Astrocyte (in vitro differentiated cells and primary cell): ENCODE data around the gene PCED1B. TPM values are rescaled to one million over a fixed set of nuclear protein-coding genes. Genes with fewer than 3 reads are reported as not detected.

Source experiments
- DNase-seq: peaks from one replicate; pipeline ENCODE4 v3.0.0-alpha.2; 2010; ENCODE audit warnings: low read depth
- FAIRE-seq: peaks from 2 replicates; lab custom pipeline; 2011; peaks lifted over from hg19 to GRCh38; lab: Jason Lieb, UNC
- H2AFZ ChIP-seq: 2 replicates; pipeline ENCODE4 v1.6.0; 2012; ENCODE audit warnings: low read depth, low read length, inconsistent platforms
- H3K27ac ChIP-seq: 2 replicates; pipeline ENCODE4 v1.5.1; 2011; ENCODE audit warnings: low read depth, low read length, inconsistent platforms
- H3K27me3 ChIP-seq: 2 replicates; pipeline ENCODE4 v1.6.0; 2011; ENCODE audit warnings: low read length, inconsistent platforms; ENCODE audit not compliant: insufficient read depth
- H3K36me3 ChIP-seq: 2 replicates; pipeline ENCODE4 v1.5.1; 2011; ENCODE audit warnings: low read length, inconsistent platforms; ENCODE audit not compliant: insufficient read depth
- H3K4me1 ChIP-seq: 2 replicates; pipeline ENCODE4 v1.5.1; 2011; ENCODE audit warnings: low read length, inconsistent platforms; ENCODE audit not compliant: insufficient read depth
- H3K4me2 ChIP-seq: 2 replicates; pipeline ENCODE4 v1.6.0; 2012; ENCODE audit warnings: low read length, inconsistent platforms
- H3K4me3 ChIP-seq: 2 replicates; pipeline ENCODE4 v1.5.1; 2011; ENCODE audit warnings: low read depth, mild to moderate bottlenecking, low read length, inconsistent platforms; ENCODE audit not compliant: insufficient read depth
- H3K79me2 ChIP-seq: 2 replicates; pipeline ENCODE4 v1.6.0; 2012; ENCODE audit warnings: mild to moderate bottlenecking, low read length, inconsistent platforms; ENCODE audit not compliant: insufficient read depth
- H3K9ac ChIP-seq: 2 replicates; pipeline ENCODE4 v1.6.0; 2012; ENCODE audit warnings: mild to moderate bottlenecking, low read length, inconsistent platforms
- H3K9me3 ChIP-seq: 2 replicates; pipeline ENCODE4 v1.5.1; 2012; ENCODE audit warnings: low read depth, mild to moderate bottlenecking, low read length, inconsistent platforms; ENCODE audit not compliant: insufficient read depth
- H4K20me1 ChIP-seq: 2 replicates; pipeline ENCODE4 v1.6.0; 2012; ENCODE audit warnings: low read length, inconsistent platforms; ENCODE audit not compliant: insufficient read depth
- H3K27ac Mint-ChIP-seq: one replicate; pipeline ENCODE4 v1.8.0; 2021; ENCODE audit warnings: mild to moderate bottlenecking, mixed read lengths; ENCODE audit not compliant: unreplicated experiment
- H3K27me3 Mint-ChIP-seq: one replicate; pipeline ENCODE4 v1.8.0; 2021; ENCODE audit warnings: low read depth, mixed read lengths; ENCODE audit not compliant: unreplicated experiment
- H3K36me3 Mint-ChIP-seq: one replicate; pipeline ENCODE4 v1.8.0; 2021; ENCODE audit warnings: low read depth, mixed read lengths; ENCODE audit not compliant: unreplicated experiment
- H3K4me1 Mint-ChIP-seq: one replicate; pipeline ENCODE4 v1.8.0; 2021; ENCODE audit warnings: low read depth, mixed read lengths; ENCODE audit not compliant: unreplicated experiment
- H3K4me3 Mint-ChIP-seq: one replicate; pipeline ENCODE4 v1.8.0; 2021; ENCODE audit warnings: mild to moderate bottlenecking, moderate library complexity, mixed read lengths; ENCODE audit not compliant: unreplicated experiment
- H3K9me3 Mint-ChIP-seq: one replicate; pipeline ENCODE4 v1.8.0; 2021; ENCODE audit warnings: mild to moderate bottlenecking, mixed read lengths; ENCODE audit not compliant: unreplicated experiment
- EZH2 ChIP-seq: IDR thresholded peaks from 2 replicates; pipeline ENCODE4 v1.6.1; 2012; ENCODE audit warnings: mild to moderate bottlenecking, low read length, inconsistent platforms; ENCODE audit not compliant: insufficient read depth
- total RNA-seq: library from RNA; stranded (reverse); gene quantifications from 2 replicates; pipeline ENCODE4 v1.2.1, GENCODE V29; 2021
- TF ChIP-seq, protein P1 (sequence below): IDR thresholded peaks from 2 replicates; pipeline ENCODE4 v1.5.1; 2011; ENCODE audit warnings: low read depth, mild to moderate bottlenecking, inconsistent platforms, low read length, moderate library complexity; ENCODE audit not compliant: insufficient read depth

PCED1B gene
- total RNA-seq, 1 donor from 2014 or later = 1.8 TPM

DNA sequence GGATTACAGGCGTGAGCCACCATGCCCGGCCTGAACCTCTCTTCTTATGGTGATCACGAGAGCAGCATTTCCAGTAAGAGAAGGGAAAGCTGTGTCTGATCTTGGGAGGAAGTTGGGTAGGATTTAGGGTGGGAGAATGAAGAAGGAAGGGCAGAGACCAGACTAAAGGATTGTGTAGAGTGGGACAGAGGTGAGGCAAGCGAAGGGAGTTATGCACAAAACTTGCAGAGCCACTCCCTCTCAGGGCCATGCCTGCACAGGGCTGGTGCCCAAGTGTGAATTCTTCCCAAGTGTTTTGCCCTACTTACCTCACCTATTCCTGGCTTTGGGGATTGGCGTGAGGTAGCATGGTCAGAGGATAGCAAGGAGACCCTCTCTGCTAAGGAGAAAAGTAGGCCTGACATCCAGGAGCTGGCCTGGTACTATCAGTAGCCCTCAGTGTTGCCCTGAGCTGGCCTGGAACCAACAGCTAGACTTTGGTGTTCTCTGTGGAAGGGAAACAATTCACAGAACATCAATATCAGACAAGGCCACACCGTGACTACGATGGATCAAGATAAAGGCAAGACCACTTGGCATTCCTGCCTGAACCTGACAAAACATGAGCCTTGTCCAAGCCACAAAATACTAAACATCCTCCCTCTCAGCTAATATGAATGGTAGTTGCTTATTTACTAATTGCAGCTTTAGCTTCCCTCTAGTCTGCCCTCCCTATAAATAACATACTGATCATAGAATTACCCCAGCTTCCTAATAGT is 201.3 kb downstream of the PCED1B start:
- Mint-ChIP-seq H3K4me3 (no peak overlapping the region), H3K27me3 (no peaks in the 10 kb centered on the region), H3K36me3 (no peaks in the 10 kb centered on the region), H3K9me3 (no peaks in the 10 kb centered on the region), H3K27ac (no peak overlapping the region), H3K4me1 (peaks cover 33% of the 10 kb centered on the region)
- Histone ChIP-seq H3K4me3 (no peak overlapping the region), H3K4me2 (no peak overlapping the region), H3K9ac (no peak overlapping the region), H3K27ac (peak overlapping the region; percentile 90), H4K20me1 (no peaks in the 10 kb centered on the region), H3K4me1 (peaks cover 40% of the 10 kb centered on the region), H3K79me2 (no peaks in the 10 kb centered on the region), H3K36me3 (no peaks in the 10 kb centered on the region), H3K9me3 (no peaks in the 10 kb centered on the region), H2AFZ (no peak overlapping the region), H3K27me3 (no peaks in the 10 kb centered on the region)
- no peak for FAIRE-seq
- TF ChIP-seq, protein P1, sequence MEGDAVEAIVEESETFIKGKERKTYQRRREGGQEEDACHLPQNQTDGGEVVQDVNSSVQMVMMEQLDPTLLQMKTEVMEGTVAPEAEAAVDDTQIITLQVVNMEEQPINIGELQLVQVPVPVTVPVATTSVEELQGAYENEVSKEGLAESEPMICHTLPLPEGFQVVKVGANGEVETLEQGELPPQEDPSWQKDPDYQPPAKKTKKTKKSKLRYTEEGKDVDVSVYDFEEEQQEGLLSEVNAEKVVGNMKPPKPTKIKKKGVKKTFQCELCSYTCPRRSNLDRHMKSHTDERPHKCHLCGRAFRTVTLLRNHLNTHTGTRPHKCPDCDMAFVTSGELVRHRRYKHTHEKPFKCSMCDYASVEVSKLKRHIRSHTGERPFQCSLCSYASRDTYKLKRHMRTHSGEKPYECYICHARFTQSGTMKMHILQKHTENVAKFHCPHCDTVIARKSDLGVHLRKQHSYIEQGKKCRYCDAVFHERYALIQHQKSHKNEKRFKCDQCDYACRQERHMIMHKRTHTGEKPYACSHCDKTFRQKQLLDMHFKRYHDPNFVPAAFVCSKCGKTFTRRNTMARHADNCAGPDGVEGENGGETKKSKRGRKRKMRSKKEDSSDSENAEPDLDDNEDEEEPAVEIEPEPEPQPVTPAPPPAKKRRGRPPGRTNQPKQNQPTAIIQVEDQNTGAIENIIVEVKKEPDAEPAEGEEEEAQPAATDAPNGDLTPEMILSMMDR = no peak
- no peak for TF ChIP-seq EZH2
- peak; percentile 58 for DNase-seq

DNA sequence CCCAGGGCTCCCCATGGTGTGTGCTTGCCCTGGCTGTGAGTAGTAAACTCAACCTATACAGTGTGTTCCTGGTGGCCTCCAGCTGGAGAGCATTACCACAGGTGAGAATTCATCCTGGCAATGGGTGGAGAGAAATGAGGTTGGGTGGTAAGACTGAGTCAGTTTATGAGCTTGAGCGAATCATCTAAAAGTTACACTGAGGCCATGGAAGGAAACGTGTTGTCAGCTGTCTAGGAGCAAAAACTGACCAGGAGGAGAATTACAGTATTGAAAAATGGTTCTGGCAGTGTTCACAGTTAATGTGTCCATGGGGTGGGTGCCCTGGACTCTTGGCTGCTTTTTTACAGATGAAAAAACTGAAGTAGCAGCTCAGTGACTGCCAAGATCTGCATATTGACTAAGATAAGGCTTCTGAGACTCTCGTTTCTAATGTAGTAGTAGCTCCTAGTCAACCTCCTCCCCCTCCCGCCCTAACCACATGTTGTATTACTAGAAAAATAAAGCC is 202.3 kb downstream of the PCED1B start:
- Mint-ChIP-seq H3K27ac (peak overlapping the region; percentile 85), H3K27me3 (no peaks in the 10 kb centered on the region), H3K9me3 (no peaks in the 10 kb centered on the region), H3K4me1 (peaks cover 31% of the 10 kb centered on the region), H3K4me3 (no peak overlapping the region), H3K36me3 (no peaks in the 10 kb centered on the region)
- FAIRE-seq (no peak), DNase-seq (peak; percentile 75)
- TF ChIP-seq, protein P1 = no peak
- no peak for TF ChIP-seq EZH2
- H3K36me3 ChIP-seq = no peaks in the 10 kb centered on the region
- H3K27me3 ChIP-seq = no peaks in the 10 kb centered on the region
- H4K20me1 ChIP-seq = no peaks in the 10 kb centered on the region
- no peaks in the 10 kb centered on the region for H3K9me3 ChIP-seq
- H3K4me2 ChIP-seq = peak overlapping the region; percentile 31
- H3K4me1 ChIP-seq = peaks cover 37% of the 10 kb centered on the region
- peak overlapping the region; percentile 90 for H3K27ac ChIP-seq
- peak overlapping the region; percentile 61 for H3K9ac ChIP-seq
- no peak overlapping the region for H3K4me3 ChIP-seq
- H3K79me2 ChIP-seq = no peaks in the 10 kb centered on the region
- no peak overlapping the region for H2AFZ ChIP-seq

DNA sequence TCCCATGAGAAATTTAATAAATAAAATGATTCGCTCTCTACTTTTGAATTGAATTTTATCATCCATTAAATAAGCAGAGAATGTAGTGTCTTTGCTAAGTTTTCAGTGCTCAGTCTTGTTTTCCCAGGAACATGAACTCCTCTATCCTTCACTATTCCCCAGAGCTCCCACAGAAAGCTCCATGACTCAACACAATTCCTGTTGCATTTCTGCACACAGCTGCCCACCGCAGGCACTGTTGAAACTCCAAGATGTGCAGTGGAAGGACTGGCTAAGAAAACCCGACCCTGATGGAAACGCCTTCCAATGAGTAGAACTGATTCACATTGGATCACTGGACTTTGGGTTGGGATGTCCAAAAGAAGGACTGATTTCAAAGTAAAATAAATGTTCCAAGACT is 202.8 kb downstream of the PCED1B start:
- H3K79me2 ChIP-seq = no peaks in the 10 kb centered on the region
- no peaks in the 10 kb centered on the region for H3K36me3 ChIP-seq
- Mint-ChIP-seq H3K36me3 (no peaks in the 10 kb centered on the region), H3K27me3 (no peaks in the 10 kb centered on the region), H3K9me3 (no peaks in the 10 kb centered on the region), H3K27ac (peak overlapping the region; percentile 85), H3K4me3 (no peak overlapping the region), H3K4me1 (peaks cover 26% of the 10 kb centered on the region)
- peak overlapping the region; percentile 31 for H3K4me2 ChIP-seq
- FAIRE-seq (no peak), DNase-seq (peak; percentile 87)
- no peaks in the 10 kb centered on the region for H4K20me1 ChIP-seq
- H3K4me1 ChIP-seq = peaks cover 32% of the 10 kb centered on the region
- no peak for TF ChIP-seq EZH2
- TF ChIP-seq, protein P1 = no peak
- peak overlapping the region; percentile 90 for H3K27ac ChIP-seq
- peak overlapping the region; percentile 23 for H3K9ac ChIP-seq
- H2AFZ ChIP-seq = no peak overlapping the region
- H3K27me3 ChIP-seq = no peaks in the 10 kb centered on the region
- H3K9me3 ChIP-seq = no peaks in the 10 kb centered on the region
- no peak overlapping the region for H3K4me3 ChIP-seq
